Bronchial epithelial cell (primary cell): ENCODE measurements around the gene KLHL35. TPM values are rescaled to one million over a fixed set of nuclear protein-coding genes. Genes with fewer than 3 reads are reported as not detected.
A peak's percentile ranks its signal among the peaks of the same experiment; 100 is the strongest.

Experiments used
- DNase-seq: peaks from one replicate; pipeline ENCODE4 v3.0.0-alpha.2; 2010; ENCODE audit warnings: low read depth
- FAIRE-seq: peaks from 2 replicates; lab custom pipeline; 2011; peaks lifted over from hg19 to GRCh38; lab: Jason Lieb, UNC
- H3K27me3 ChIP-seq: 2 replicates; pipeline ENCODE4 v1.5.1; 2011; ENCODE audit warnings: low read length; ENCODE audit not compliant: control insufficient read depth, insufficient read depth
- H3K36me3 ChIP-seq: 2 replicates; pipeline ENCODE4 v1.5.1; 2011; ENCODE audit warnings: low read length; ENCODE audit not compliant: control insufficient read depth, insufficient read depth
- H3K4me3 ChIP-seq: 2 replicates; pipeline ENCODE4 v1.5.1; 2011; ENCODE audit warnings: mild to moderate bottlenecking, low read depth, low read length, control low read depth
- CTCF ChIP-seq: IDR thresholded peaks from 2 replicates; pipeline ENCODE4 v1.5.1; 2011; ENCODE audit warnings: mild to moderate bottlenecking, moderate library complexity, low read length, control low read depth, inconsistent platforms; ENCODE audit not compliant: insufficient read depth, severe bottlenecking
- total RNA-seq: library from RNA; depleted of rRNA; stranded (reverse); fragments of >200 nt; gene quantifications from 2 replicates; pipeline ENCODE4 v1.2.1, GENCODE V29; 2014

KLHL35 gene
- total RNA-seq, 1 donor from 2014 or later: 0.79 TPM

GRCh38 chr11:75389276-75389605 is 43.8 kb downstream of the KLHL35 start:
- no peak for FAIRE-seq
- TF ChIP-seq CTCF: no peak
- no peak for DNase-seq

DNA sequence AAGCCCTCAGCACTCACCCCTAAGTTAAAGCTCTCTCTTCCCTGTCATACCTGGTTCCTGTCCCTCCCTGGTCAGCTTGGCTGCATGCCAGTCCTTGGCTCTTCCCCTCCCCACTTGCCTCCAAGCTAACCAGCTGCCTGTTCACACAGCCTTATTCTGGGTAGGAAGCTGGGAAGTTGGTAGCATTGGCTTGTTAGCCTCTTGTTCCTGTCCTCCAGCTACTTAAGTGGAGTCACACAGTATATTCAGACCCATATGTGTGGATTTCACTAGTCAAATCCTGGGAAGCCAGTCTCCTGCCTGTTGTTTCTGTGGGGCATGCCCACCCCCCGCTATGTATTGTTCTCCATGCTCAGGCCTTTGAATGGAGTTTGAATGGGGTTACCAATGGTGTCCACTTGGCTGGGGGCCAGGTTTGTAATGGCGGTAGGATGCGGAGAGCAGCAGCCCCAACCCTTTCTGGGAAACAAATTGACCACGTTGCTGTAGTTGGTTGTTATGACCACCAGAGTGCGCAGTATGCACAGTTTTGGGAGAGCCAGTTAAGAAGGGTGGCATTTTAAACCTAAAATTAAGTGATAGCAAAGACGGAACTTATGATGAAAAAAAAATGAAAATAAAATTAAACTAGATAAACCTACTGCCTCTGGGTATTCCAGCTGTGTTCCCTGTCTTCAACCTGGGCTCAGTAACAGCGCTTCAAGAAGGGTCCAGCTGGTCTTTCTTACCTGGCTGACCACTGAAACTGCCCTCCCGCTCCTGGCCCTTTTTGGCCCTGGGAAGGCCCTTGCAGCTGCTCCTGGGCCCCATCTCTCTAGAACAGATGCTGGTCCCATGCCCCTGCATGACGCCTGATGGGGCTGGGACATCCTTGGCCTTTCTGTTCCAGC is 44.4 kb downstream of the KLHL35 start:
- DNase-seq (peak; percentile 74), FAIRE-seq (no peak)
- peak; percentile 72 for TF ChIP-seq CTCF
- Histone ChIP-seq H3K27me3 (no peaks in the 10 kb centered on the region), H3K4me3 (no peak overlapping the region), H3K36me3 (no peaks in the 10 kb centered on the region)

More at GRCh38 chr11:75389276-75389605, 43.8 kb downstream of the KLHL35 start:
- H3K4me3 ChIP-seq: no peak overlapping the region
- H3K36me3 ChIP-seq: no peaks in the 10 kb centered on the region
- H3K27me3 ChIP-seq: no peaks in the 10 kb centered on the region

GRCh38 chr11:75387736-75388294 is 45.2 kb downstream of the KLHL35 start:
- no peaks in the 10 kb centered on the region for H3K27me3 ChIP-seq
- H3K36me3 ChIP-seq: no peaks in the 10 kb centered on the region
- FAIRE-seq (no peak), DNase-seq (no peak)
- no peak for TF ChIP-seq CTCF
- H3K4me3 ChIP-seq: no peak overlapping the region

GRCh38 chr11:75386942-75387630 is 45.9 kb downstream of the KLHL35 start:
- H3K36me3 ChIP-seq: no peaks in the 10 kb centered on the region
- FAIRE-seq: no peak
- DNase-seq: no peak
- no peak for TF ChIP-seq CTCF
- H3K27me3 ChIP-seq: no peaks in the 10 kb centered on the region
- no peak overlapping the region for H3K4me3 ChIP-seq

- DNase-seq (peak; percentile 41), FAIRE-seq (no peak)
- TF ChIP-seq CTCF: peak; percentile 98
- H3K4me3 ChIP-seq: no peak overlapping the region
- H3K36me3 ChIP-seq: no peaks in the 10 kb centered on the region
- no peaks in the 10 kb centered on the region for H3K27me3 ChIP-seq
Measured at GRCh38 chr11:75384438-75385080, 48.4 kb downstream of the KLHL35 start.
